HTERT RPE-1 (cell line): ENCODE data around the gene EDN2.

Experiments
- in situ Hi-C: fragments of 300-500 bp; cut with MboI; formaldehyde crosslinking; loops from 4 replicates; pipeline ENCODE4 v1.14.3; 2020; ENCODE audit warnings: low sequenced_read_pairs

Gene EDN2

GRCh38 chr1:41468122-41468762, 16.2 kb downstream of the EDN2 start:
- in situ Hi-C loops: no loop called here

- in situ Hi-C loops: no loop called here
Measured at GRCh38 chr1:41467673-41468072, 16.8 kb downstream of the EDN2 start.

GRCh38 chr1:41466146-41466545, 18.3 kb downstream of the EDN2 start:
- in situ Hi-C loops: no loop called here

DNA sequence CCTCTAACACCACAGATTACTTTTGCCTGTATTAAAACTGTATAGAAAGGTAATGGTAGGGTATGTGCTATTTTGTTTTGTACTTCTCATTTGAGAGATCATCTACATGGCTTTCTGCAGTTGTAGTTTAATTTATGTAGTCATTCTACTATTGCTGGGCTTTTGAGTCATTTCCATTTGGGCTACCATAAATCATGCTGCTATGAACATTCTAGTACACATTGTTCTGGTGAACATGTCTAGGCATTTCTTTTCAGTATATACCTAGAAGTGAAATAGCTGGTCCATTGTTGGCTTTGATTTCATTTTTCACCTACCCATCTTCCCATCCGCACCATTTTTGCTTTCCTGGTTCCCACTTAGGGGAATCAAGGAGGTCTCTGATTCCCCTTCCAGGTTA, 18.7 kb downstream of the EDN2 start:
- in situ Hi-C loops: no loop called here

GRCh38 chr1:41464885-41465284, 19.6 kb downstream of the EDN2 start:
- in situ Hi-C loops: no loop called here

GRCh38 chr1:41463516-41463915, 21.0 kb downstream of the EDN2 start:
- in situ Hi-C loops: no loop called here

DNA sequence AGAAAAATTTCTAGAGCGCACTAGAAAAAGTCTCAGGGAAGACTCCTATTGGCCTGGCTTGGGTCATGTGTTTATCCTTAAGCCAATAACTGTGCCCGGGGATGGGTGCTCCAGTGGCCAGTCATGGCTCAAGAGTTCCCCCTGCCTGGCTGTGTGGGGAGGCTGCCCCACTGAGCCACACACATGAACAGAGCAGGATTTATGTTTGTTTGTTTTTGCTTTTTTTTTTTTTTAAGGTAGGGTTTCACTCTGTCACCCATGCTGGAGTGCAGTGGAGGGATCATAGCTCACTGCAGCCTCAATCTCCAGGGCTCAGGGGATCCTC, 21.8 kb downstream of the EDN2 start:
- in situ Hi-C loops: no loop called here

GRCh38 chr1:41461790-41462679, 22.4 kb downstream of the EDN2 start:
- in situ Hi-C loops: no loop called here

GRCh38 chr1:41456847-41457540, 27.5 kb downstream of the EDN2 start:
- in situ Hi-C loops: no loop called here

- in situ Hi-C loops: no loop called here
Measured at GRCh38 chr1:41455479-41456332, 28.8 kb downstream of the EDN2 start.

GRCh38 chr1:41454406-41454805, 30.1 kb downstream of the EDN2 start:
- in situ Hi-C loops: no loop called here

- in situ Hi-C loops: no loop called here
Measured at GRCh38 chr1:41452704-41453290, 31.7 kb downstream of the EDN2 start.

DNA sequence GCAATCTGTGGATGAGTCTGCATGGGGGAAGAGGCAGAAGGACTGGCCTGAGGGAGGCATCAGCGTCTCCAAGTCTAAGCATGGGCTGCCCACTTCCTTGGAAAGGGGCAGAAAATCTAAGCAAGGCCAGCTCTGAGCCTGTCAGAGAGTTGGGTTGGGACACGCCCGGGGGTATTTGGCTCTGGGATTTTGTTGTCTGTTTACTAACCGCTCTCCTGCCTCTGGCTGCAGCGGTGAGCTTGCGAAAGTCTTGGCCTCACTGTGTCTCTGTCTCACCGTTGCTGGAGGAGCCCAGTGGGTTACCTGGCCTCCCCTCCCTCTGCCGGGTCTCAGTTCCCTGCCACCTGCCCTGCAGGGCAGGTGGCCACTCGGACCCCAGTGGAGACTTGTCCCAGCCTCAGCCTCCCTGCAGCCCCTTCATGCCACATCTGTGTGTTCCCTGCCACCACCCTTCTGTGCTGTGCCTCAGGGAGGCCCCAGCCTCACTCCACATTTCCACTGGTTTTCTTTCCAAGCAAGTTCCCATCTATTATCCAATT, 33.7 kb downstream of the EDN2 start:
- in situ Hi-C loops: no loop called here

- in situ Hi-C loops: no loop called here
Measured at GRCh38 chr1:41449326-41449921, 35.1 kb downstream of the EDN2 start.

DNA sequence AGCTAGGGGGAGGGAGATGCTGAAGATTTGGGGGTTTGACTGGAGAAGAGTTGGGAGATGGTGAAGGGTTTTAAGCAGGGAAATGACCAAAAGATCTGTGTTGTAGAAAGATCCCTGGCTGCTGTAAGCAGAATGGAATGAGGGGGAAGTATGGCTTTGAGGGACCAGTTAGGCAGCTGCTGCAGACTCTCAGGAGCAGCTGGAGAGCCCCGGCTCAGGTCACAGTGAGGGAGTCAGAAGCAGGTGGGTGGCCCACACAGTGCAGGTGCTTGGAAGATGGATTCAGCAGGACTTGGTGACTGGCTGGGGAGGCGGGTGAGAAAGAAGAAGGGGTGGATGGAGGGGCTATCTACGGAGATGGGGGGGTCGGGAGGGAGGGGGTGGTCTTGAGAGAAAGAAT, 35.7 kb downstream of the EDN2 start:
- in situ Hi-C loops: no loop called here

DNA sequence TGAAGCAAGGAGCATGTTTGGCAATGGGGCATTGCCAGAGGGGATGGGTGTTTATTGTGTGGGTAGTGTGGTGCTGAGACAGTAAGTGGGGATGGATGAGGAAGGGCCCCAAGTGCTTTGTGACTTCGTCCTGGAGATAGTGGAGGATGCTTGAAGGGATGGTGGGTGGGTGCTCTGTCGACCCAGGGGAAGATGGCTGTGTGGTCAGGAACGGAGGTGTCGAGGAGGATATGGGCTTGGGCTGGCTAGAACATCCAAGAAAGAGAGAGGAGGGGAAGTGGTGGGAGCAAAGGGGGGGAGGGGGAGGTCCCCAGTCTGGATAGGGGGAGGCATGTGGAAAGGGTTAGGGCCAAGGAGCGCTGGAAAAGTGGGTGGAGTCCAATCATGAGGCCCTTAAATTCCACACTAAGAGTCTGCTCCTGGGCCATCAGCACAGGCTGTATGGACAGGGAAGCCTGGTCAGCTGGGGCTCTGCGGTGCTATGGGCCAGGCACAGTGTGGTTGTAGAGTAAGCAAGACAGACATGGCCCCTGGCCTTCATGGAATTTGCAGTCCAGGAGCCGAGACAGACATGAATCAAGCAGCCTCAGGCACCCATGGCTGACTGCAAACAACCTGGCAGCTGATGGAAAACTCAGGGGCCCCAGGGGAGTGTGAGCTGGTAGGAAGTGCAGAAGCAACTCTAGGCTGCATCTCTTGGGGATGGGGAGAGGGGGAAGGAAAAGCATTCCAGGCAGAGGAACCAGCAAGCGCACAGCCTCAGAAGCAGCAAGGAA, 36.3 kb downstream of the EDN2 start:
- in situ Hi-C loops: no loop called here

DNA sequence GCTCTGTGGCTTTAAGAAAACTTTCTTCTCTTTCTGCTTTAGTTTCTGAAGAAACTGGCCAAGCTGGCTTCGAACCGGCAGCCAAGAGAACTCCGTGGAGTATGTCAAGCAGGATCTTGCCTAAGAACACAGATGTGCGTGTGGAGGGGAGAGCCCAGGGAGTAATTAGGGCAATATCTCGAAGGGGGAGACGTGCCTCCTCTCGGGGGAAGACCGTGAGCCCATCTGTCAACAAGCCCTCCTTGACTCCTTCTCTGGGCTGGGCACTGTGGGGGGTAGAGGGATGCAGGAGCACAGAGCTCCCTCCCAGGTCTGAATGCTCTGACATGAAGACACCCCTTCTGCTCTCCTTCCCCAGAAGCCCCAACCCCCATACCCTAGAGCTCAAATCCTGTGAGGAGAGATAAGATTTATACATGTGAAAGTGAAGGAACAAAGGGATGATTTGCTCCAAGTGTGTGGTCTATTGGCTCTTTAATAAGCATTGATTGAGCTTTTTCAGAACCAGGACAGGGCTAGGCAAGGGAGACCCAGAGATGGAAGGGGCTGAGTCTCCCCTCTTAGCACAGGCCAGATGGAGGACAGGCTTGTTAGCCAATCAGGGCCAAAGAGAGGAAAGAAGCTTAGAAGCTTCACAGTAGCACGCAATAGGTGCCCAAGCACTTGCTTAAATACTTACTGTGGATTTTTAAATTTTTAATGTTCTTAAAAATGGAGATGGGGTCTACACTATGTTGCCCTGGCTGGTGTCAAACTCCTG, 37.5 kb downstream of the EDN2 start:
- in situ Hi-C loops: no loop called here

- in situ Hi-C loops: no loop called here
Measured at GRCh38 chr1:41444785-41445184, 39.7 kb downstream of the EDN2 start.

DNA sequence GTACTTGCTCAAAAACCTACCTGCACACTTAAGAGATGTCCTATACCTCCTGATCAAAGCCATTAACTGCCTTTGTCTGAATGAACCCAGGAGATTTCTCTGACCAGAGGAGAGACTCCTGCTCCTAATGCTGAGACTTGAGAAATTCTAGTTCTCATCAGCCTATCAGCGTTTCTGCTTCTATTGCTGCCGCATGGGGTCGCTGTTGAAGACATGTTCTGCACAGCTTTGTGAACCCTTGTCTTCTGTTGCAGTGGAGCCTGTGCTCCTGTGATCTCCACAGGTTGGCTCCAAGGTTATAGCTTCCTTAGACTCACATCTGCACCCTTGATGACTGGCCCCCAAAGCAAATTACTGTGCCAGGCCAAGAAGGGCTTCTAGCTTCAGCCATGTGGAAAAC, 40.2 kb downstream of the EDN2 start:
- in situ Hi-C loops: no loop called here
